ENCODE data around the gene DYNLT4.

DNA sequence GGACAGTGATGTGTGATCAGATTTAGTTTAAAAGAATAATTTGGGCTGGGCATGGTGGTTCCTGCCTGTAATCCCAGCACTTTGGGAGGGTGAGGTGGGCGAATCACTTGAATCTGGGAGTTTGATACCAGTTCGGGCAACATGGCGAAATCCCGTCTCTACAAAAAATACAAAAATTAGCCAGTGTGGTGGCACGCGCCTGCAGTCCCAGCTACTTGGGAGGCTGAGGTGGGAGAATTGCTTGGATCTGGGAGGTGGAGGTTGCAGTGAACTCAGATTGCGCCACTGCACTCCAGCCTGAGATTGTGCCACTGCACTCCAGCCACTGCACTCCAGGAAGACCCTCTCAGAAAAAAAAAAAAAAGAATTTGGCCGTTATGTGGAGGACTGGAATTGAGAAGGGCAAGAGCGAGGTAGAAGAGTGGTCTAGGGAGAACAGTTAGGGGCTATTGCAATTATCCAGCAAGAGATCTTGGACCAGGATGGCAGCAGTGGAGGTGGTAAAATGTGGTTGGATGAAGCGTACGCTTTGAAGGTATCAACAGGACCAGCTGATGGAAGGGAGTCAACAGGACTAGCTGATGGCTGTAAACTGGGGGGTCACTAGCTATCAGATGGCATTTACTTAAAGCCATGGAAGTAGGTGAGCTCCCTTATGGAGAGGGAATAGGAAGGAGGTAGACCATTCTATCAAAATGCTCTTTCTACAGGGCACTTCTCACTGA is 10.8 kb upstream of the DYNLT4 start:
- no peak for TF ChIP-seq POLR2A (IDR thresholded peaks at IDR 0.05)
- TF ChIP-seq, protein P1, sequence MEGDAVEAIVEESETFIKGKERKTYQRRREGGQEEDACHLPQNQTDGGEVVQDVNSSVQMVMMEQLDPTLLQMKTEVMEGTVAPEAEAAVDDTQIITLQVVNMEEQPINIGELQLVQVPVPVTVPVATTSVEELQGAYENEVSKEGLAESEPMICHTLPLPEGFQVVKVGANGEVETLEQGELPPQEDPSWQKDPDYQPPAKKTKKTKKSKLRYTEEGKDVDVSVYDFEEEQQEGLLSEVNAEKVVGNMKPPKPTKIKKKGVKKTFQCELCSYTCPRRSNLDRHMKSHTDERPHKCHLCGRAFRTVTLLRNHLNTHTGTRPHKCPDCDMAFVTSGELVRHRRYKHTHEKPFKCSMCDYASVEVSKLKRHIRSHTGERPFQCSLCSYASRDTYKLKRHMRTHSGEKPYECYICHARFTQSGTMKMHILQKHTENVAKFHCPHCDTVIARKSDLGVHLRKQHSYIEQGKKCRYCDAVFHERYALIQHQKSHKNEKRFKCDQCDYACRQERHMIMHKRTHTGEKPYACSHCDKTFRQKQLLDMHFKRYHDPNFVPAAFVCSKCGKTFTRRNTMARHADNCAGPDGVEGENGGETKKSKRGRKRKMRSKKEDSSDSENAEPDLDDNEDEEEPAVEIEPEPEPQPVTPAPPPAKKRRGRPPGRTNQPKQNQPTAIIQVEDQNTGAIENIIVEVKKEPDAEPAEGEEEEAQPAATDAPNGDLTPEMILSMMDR (IDR thresholded peaks at IDR 0.05): no peak
